Hematopoietic multipotent progenitor cell (in vitro differentiated cells): Measurements from ENCODE around the gene ZNF396. TPM values are rescaled to one million over a fixed set of nuclear protein-coding genes. Genes with fewer than 3 reads are reported as not detected.

Experiments used
- DNase-seq, 3 donors: peaks; one replicate each; pipeline ENCODE4 v3.0.0-alpha.2; 2011 to 2015; ENCODE audit warnings: low read depth in 2 of 3, low spot score in 2 of 3
- total RNA-seq: library from RNA; depleted of rRNA; stranded (reverse); fragments of >200 nt; gene quantifications from one replicate; pipeline ENCODE4 v1.2.3, GENCODE V29; 2012

Gene ZNF396
- 0.81 TPM for total RNA-seq

- DNase-seq, result peak; percentile 32 to 80 (median 73)
Measured at GRCh38 chr18:35376742-35377695, at the start of gene ZNF396. TSS of gene ZNF396 (minus strand) at chr18:35377337. CDS start at chr18:35374292, 3,045 bp downstream.

GRCh38 chr18:35426786-35427185 lies 49.6 kb upstream of the ZNF396 start:
- DNase-seq, result no peak

GRCh38 chr18:35424356-35424755 lies 47.2 kb upstream of the ZNF396 start:
- DNase-seq, result no peak

GRCh38 chr18:35422237-35422636 lies 45.1 kb upstream of the ZNF396 start:
- DNase-seq, result no peak

GRCh38 chr18:35418610-35419009 lies 41.5 kb upstream of the ZNF396 start:
- no peak for DNase-seq

GRCh38 chr18:35417223-35417622 lies 40.1 kb upstream of the ZNF396 start:
- no peak for DNase-seq

GRCh38 chr18:35415511-35416073 lies 38.5 kb upstream of the ZNF396 start:
- no peak for DNase-seq

- DNase-seq, result no peak
Measured at GRCh38 chr18:35413163-35413511, 36.0 kb upstream of the ZNF396 start.

- DNase-seq, result no peak
Measured at GRCh38 chr18:35411625-35412351, 34.7 kb upstream of the ZNF396 start.

- no peak for DNase-seq
Measured at GRCh38 chr18:35410561-35410960, 33.4 kb upstream of the ZNF396 start.

- no peak for DNase-seq
Measured at GRCh38 chr18:35409911-35410310, 32.8 kb upstream of the ZNF396 start.

- DNase-seq, result no peak
Measured at GRCh38 chr18:35408843-35409261, 31.7 kb upstream of the ZNF396 start.

GRCh38 chr18:35407871-35408481 lies 30.8 kb upstream of the ZNF396 start:
- peak; percentile 31 to 90 (median 75) for DNase-seq

GRCh38 chr18:35406666-35407065 lies 29.5 kb upstream of the ZNF396 start:
- no peak for DNase-seq

- no peak for DNase-seq
Measured at GRCh38 chr18:35397976-35398375, 20.8 kb upstream of the ZNF396 start.

GRCh38 chr18:35393716-35394115 lies 16.6 kb upstream of the ZNF396 start:
- no peak for DNase-seq

GRCh38 chr18:35392375-35392774 lies 15.2 kb upstream of the ZNF396 start:
- DNase-seq, result no peak

- DNase-seq, result no peak
Measured at GRCh38 chr18:35390951-35391700, 14.0 kb upstream of the ZNF396 start.

GRCh38 chr18:35389095-35389618 lies 12.0 kb upstream of the ZNF396 start:
- no peak for DNase-seq

- peak in 2 of 3 donors; percentile 30 to 50 for DNase-seq
Measured at GRCh38 chr18:35387152-35387571, 10.0 kb upstream of the ZNF396 start.
